ENCODE results near the gene SGPP2.
"Not testable (repeated sequence)": the region's sequence is repeated elsewhere in the genome, so short reads cannot be mapped to it uniquely, and the experiment has no call there.

The SGPP2 gene

GRCh38 chr2:222576171-222577081 lies 152.1 kb downstream of the SGPP2 start:
- no peak for DNase-seq (ENCODE audit: low read depth)

- no peak for DNase-seq (ENCODE audit: low read depth)
These were observed 153.0 kb downstream of the SGPP2 start for GRCh38 chr2:222577341-222577740.

GRCh38 chr2:222582928-222583327 lies 158.6 kb downstream of the SGPP2 start:
- DNase-seq (ENCODE audit: low read depth): no peak

GRCh38 chr2:222584589-222584988 lies 160.2 kb downstream of the SGPP2 start:
- not testable (repeated sequence) for DNase-seq (ENCODE audit: low read depth)

- DNase-seq (ENCODE audit: low read depth): no peak
These were observed 167.3 kb downstream of the SGPP2 start for GRCh38 chr2:222591661-222592060.

GRCh38 chr2:222592176-222592575 lies 167.8 kb downstream of the SGPP2 start:
- no peak for DNase-seq (ENCODE audit: low read depth)

- DNase-seq (ENCODE audit: low read depth): no peak
These were observed 170.3 kb downstream of the SGPP2 start for GRCh38 chr2:222594679-222595078.

- no peak for DNase-seq (ENCODE audit: low read depth)
These were observed 171.2 kb downstream of the SGPP2 start for GRCh38 chr2:222595581-222595980.

GRCh38 chr2:222598611-222599010 lies 174.3 kb downstream of the SGPP2 start:
- DNase-seq (ENCODE audit: low read depth): no peak

GRCh38 chr2:222603501-222603900 lies 179.2 kb downstream of the SGPP2 start:
- DNase-seq (ENCODE audit: low read depth): no peak

- no peak for DNase-seq (ENCODE audit: low read depth)
These were observed 180.6 kb downstream of the SGPP2 start for GRCh38 chr2:222604749-222605515.

GRCh38 chr2:222606306-222606705 lies 182.0 kb downstream of the SGPP2 start:
- no peak for DNase-seq (ENCODE audit: low read depth)

GRCh38 chr2:222608081-222608480 lies 183.7 kb downstream of the SGPP2 start:
- no peak for DNase-seq (ENCODE audit: low read depth)

GRCh38 chr2:222609381-222609780 lies 185.0 kb downstream of the SGPP2 start:
- no peak for DNase-seq (ENCODE audit: low read depth)

All from stimulated activated CD8-positive, alpha-beta memory T cell treated with anti-CD3 and anti-CD28 coated beads, Interleukin-12 subunit alpha, Interleukin-12 subunit beta, amount 100 ng/mL, for 1 hour (primary cell).